GM18526 (cell line): ENCODE data around the gene GLIS2.

Experiments used
- POLR2A ChIP-seq: IDR thresholded peaks from 3 replicates; pipeline ENCODE4 v1.6.1; 2011; ENCODE audit not compliant: insufficient read length; ENCODE audit errors: extremely low read depth

GLIS2 gene

GRCh38 chr16:4361033-4361943 lies 45.4 kb downstream of the GLIS2 start:
- no peak for TF ChIP-seq POLR2A

GRCh38 chr16:4361944-4362311 lies 46.1 kb downstream of the GLIS2 start:
- TF ChIP-seq POLR2A, result no peak

DNA sequence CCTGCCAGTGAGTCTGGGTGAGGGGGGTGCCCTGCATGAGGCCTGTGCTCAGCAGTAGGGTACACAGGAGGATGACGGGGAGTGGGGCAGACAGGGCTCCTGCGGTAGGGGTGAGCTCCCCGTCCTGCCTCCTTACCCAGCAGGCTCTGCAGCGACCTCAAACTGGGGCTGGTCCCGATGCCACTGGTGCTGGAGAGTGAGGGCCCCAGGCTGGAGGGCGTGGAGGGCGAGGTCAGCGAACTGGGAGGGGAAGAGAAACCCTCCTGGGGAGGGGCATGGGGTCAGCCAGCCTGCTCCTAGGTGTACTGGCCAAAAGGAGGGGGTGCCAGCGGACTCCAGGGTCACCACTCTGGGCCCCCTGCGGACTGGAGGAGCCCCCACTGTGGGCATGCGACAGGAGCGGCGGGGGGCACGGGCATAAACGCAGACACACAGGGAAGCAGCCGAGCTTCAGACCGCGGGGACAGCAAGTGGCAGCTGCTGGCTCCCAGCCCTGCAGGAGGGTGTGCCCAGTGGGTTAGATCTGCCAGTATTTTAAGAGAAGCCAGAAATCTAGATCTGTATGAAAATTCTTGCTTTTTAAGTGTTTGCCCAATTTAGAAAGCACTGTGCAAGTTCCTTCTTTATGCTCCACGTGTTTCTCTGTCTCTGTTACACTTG lies 46.7 kb downstream of the GLIS2 start:
- no peak for TF ChIP-seq POLR2A

DNA sequence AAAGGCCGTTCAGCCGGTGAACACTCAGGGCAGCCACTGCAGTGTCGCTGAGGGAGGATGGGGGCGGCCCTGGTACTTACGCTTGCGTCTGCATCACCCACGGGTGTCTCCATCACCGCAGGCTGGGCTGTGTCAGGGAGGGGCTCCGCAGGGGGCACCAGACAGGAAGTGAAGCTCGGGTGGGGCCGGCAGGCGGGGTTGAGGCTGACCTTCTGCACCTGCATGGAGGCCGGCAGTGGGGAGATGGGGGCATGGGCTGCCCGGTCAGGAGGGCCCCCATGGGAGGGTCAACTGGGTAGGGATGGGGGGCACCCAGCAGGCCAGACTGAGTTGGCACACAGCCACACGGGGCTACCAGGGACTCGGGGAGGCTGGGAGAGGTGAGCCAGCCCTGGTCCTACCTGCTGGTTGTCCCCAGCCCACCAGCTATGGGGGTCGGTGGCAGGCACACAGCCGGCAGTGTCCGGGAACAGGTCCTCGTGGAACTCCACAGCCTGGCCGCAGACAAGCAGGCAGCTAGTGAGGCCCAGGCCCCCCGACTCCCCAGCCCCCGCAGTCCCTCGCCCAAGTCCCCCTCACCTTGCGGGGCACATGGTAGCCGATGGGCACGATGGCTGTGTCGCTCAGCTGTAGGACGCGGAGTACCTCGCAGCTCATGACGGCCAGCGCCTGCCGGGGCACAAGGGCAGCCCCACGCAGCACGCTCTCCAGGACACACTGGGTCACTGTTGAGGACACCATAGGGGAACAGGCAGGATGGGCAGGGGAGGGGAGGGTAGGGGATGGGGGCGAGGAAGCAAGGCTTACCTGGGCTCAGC lies 48.5 kb downstream of the GLIS2 start:
- no peak for TF ChIP-seq POLR2A

DNA sequence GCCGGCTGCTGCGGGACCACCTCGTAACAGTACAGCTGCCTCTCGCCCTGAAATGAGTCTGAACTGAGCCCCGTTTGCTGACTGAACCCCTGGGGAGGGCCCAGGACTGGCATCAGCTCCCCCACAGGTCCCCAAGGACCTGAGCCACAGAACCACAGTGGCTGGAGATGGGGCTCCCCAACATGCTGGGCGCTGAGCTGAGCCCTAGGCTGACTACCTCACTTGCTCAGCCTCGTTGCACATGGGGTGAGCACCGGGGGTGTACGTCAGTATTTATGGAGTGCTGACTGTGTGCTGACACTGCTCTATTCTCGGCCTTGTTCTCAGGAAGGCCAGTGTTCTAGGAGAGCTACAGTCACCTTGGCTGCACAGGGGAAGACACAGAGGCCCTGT lies 49.1 kb downstream of the GLIS2 start:
- no peak for TF ChIP-seq POLR2A

DNA sequence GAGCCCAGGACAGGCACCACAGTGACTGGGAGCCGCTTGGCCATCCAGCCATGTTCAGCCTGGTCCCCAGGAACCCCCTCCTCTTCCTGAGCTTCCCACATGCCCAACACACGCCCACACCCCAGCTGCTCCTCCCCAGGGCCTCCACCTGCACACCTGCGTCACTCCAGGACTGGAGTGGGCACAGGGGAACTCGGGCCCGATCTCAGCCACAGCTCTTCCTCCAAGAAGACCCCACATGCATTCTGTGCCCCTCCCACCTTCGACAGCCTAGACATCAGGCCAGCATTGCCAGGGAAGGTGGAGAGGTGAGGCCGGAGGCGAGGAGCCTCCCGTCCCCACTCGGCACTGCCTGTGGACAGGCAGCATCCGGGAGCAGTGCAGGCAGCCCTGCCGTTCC lies 49.7 kb downstream of the GLIS2 start:
- TF ChIP-seq POLR2A, result no peak

DNA sequence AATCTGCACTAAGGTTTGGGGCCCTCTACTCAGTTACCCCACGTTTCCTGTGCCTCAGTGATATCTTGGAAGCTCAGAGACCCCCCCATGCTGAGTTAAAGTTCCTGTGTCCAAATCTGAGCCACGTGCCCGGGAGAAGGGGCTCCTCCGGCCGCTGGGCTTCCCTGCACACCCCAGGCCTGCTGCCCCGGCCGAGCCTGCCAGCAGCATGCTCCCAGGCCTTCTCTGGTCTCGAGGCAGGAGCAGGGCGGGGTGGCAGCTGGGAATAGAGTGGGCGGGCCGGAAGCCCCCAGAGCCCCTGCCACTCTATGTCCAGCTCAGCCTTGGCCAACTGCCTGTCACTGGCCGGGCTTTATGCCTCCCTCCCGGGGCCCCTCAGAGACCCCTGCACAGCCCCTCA lies 50.1 kb downstream of the GLIS2 start:
- no peak for TF ChIP-seq POLR2A

GRCh38 chr16:4367393-4367856 lies 51.6 kb downstream of the GLIS2 start:
- TF ChIP-seq POLR2A, result no peak

DNA sequence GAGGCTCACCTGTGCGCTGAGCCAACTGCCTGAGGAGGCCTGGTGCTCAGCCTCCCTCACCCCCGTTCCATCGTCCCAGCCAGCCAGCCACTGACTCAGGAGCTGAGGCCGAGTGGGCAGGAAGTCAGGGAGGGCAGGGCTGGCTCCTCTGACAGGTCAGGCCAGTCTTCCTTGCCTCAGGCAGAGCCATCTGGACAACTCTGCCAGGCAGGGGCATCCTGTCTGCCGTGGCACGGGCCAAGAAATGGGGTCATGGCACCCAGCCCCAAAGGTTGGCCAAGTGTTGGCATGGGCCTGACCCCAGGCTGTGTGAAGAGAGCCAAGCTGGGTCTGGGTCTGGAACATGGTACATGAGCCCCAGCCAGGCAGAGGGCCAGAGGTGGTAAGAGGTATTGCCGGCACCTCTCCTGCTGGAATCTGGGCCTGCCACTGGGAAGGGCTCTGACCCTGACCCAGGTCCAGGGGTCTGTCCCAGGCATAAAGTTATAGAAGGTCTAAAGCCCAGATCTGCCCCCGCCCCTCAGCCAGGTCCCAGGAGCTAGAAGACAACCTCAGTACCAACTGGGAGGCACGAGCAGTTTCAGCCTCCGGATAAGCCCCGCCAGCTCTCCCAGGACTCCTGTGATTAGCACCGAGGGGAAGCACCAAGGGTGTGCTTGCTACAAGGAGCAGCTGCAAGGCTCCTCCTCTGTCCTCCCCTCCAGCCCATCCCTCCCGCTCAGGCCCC lies 53.3 kb downstream of the GLIS2 start:
- TF ChIP-seq POLR2A, result no peak

GRCh38 chr16:4370151-4370550 lies 54.3 kb downstream of the GLIS2 start:
- no peak for TF ChIP-seq POLR2A

- no peak for TF ChIP-seq POLR2A
Observed at GRCh38 chr16:4370570-4371356, 54.9 kb downstream of the GLIS2 start.

- TF ChIP-seq POLR2A, result peak; percentile 57
Observed at GRCh38 chr16:4371357-4372000, 55.6 kb downstream of the GLIS2 start, which contains the start of gene VASN. TSS of gene VASN (plus strand) at chr16:4371848. CDS start at chr16:4380878, 9,030 bp downstream.

DNA sequence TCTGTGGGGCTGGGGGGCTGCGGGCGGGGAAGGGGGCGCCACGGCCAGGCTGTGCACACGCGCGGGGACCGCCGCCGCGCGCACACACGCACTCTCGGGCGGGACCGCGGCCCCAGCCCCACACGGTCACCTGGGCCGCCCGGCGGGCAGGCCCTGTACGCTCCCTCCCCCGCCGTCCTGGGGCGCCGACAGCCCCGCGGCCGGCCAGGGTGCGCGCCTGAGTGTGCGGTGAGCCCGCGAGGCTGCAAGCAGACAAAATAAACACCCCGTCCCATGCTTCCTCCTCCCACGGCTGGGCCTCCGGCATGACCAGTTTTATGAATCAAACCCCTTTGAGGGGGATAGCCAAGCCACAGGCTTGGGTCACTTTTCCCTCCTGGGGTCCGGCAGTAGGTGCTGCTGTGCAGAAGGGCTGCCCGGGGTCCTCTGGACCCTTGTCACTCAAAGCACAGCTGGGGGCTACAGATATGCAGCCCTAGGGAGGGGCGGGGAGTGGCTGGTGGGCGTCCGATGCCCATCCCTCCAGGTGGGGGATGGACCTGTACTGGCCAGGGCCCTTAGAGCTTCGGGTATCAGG lies 56.2 kb downstream of the GLIS2 start:
- TF ChIP-seq POLR2A, result no peak
